Activated T-helper 17 cell treated with anti-CD3 and anti-CD28 coated beads, Interleukin-2, amount 50 U/mL, for 72 hours (primary cell): Measurements from ENCODE around the gene CNTROB. TPM values are rescaled to one million over a fixed set of nuclear protein-coding genes. Genes with fewer than 3 reads are reported as not detected.
A peak's percentile ranks its signal among the peaks of the same experiment; 100 is the strongest.

Source experiments
- ATAC-seq: fragments of 150-1000 bp; cut with Tn5 transposase; replicated peaks from 2 replicates; pipeline ENCODE4 v1.10.0; 2021; ENCODE audit warnings: mild to moderate bottlenecking, moderate library complexity
- H3K27ac Mint-ChIP-seq: one replicate; pipeline ENCODE4 v1.8.0; 2022; ENCODE audit warnings: mixed read lengths
- H3K27me3 Mint-ChIP-seq: one replicate; pipeline ENCODE4 v1.8.0; 2022; ENCODE audit warnings: mixed read lengths
- H3K36me3 Mint-ChIP-seq: one replicate; pipeline ENCODE4 v1.8.0; 2022; ENCODE audit warnings: low read depth, mild to moderate bottlenecking, mixed read lengths
- H3K4me1 Mint-ChIP-seq: one replicate; pipeline ENCODE4 v1.8.0; 2022; ENCODE audit warnings: mixed read lengths
- H3K4me3 Mint-ChIP-seq: one replicate; pipeline ENCODE4 v1.8.0; 2022; ENCODE audit warnings: mild to moderate bottlenecking, mixed read lengths
- H3K9me3 Mint-ChIP-seq: one replicate; pipeline ENCODE4 v1.8.0; 2022; ENCODE audit warnings: mixed read lengths
- total RNA-seq, 2 donors: library from RNA; stranded (reverse); gene quantifications; one replicate each; pipeline ENCODE4 v1.2.3, GENCODE V29; 2022

The CNTROB gene
- total RNA-seq, 2 donors from 2014 or later = 74.0 to 152 TPM

GRCh38 chr17:7922269-7922844 lies 9.6 kb upstream of the CNTROB start:
- H3K4me1 Mint-ChIP-seq = peaks cover 11% of the 10 kb centered on the region
- H3K9me3 Mint-ChIP-seq = no peaks in the 10 kb centered on the region
- no peaks in the 10 kb centered on the region for H3K27me3 Mint-ChIP-seq
- peak overlapping the region; percentile 83 for H3K27ac Mint-ChIP-seq
- peak; percentile 43 for ATAC-seq
- H3K36me3 Mint-ChIP-seq = no peaks in the 10 kb centered on the region
- peak overlapping the region; percentile 83 for H3K4me3 Mint-ChIP-seq

- ATAC-seq = peak; percentile 95
- Mint-ChIP-seq H3K27ac (peak overlapping the region; percentile 83), H3K9me3 (no peaks in the 10 kb centered on the region), H3K4me1 (peaks cover 11% of the 10 kb centered on the region), H3K4me3 (peak overlapping the region; percentile 83), H3K27me3 (no peaks in the 10 kb centered on the region), H3K36me3 (no peaks in the 10 kb centered on the region)
Measured at GRCh38 chr17:7922845-7923628, 9.0 kb upstream of the CNTROB start.

GRCh38 chr17:7927596-7927995 lies 4.4 kb upstream of the CNTROB start:
- Mint-ChIP-seq H3K9me3 (no peaks in the 10 kb centered on the region), H3K27ac (no peak overlapping the region), H3K4me1 (peaks cover 8% of the 10 kb centered on the region), H3K36me3 (peaks cover 25% of the 10 kb centered on the region), H3K27me3 (no peaks in the 10 kb centered on the region), H3K4me3 (no peak overlapping the region)
- no peak for ATAC-seq

GRCh38 chr17:7929158-7930023 lies 2.6 kb upstream of the CNTROB start, which contains the start of gene KCNAB3:
Gene KCNAB3, minus strand, starts transcription at chr17:7929856. Its CDS starts 421 bp downstream, at chr17:7929435.
- Mint-ChIP-seq H3K36me3 (peaks cover 42% of the 10 kb centered on the region), H3K27ac (peak within 1 kb of the TSS; percentile 97), H3K27me3 (no peaks in the 10 kb centered on the region), H3K9me3 (no peaks in the 10 kb centered on the region), H3K4me3 (peak within 1 kb of the TSS; percentile 95), H3K4me1 (peaks cover 17% of the 10 kb centered on the region)
- peak; percentile 20 for ATAC-seq

GRCh38 chr17:7930841-7931631 lies 970 bp upstream of the CNTROB start:
- H3K4me1 Mint-ChIP-seq = peaks cover 23% of the 10 kb centered on the region
- H3K9me3 Mint-ChIP-seq = no peaks in the 10 kb centered on the region
- peak overlapping the region; percentile 97 for H3K27ac Mint-ChIP-seq
- H3K27me3 Mint-ChIP-seq = no peaks in the 10 kb centered on the region
- peaks cover 59% of the 10 kb centered on the region for H3K36me3 Mint-ChIP-seq
- peak overlapping the region; percentile 95 for H3K4me3 Mint-ChIP-seq
- ATAC-seq = no peak

GRCh38 chr17:7932483-7932891 lies 481 bp downstream of the CNTROB start:
- Mint-ChIP-seq H3K4me3 (peak overlapping the region; percentile 95), H3K9me3 (no peaks in the 10 kb centered on the region), H3K27ac (peak overlapping the region; percentile 97), H3K4me1 (peaks cover 28% of the 10 kb centered on the region), H3K27me3 (no peaks in the 10 kb centered on the region), H3K36me3 (peaks cover 73% of the 10 kb centered on the region)
- ATAC-seq = peak; percentile 41

- no peak for ATAC-seq
- Mint-ChIP-seq H3K27ac (peak overlapping the region; percentile 97), H3K4me1 (peaks cover 28% of the 10 kb centered on the region), H3K36me3 (peaks cover 78% of the 10 kb centered on the region), H3K27me3 (no peaks in the 10 kb centered on the region), H3K4me3 (peak overlapping the region; percentile 95), H3K9me3 (no peaks in the 10 kb centered on the region)
Measured at GRCh38 chr17:7932949-7933348, 943 bp downstream of the CNTROB start.

GRCh38 chr17:7935859-7936258 lies 3.9 kb downstream of the CNTROB start:
- H3K4me1 Mint-ChIP-seq = peaks cover 28% of the 10 kb centered on the region
- H3K27me3 Mint-ChIP-seq = no peaks in the 10 kb centered on the region
- H3K27ac Mint-ChIP-seq = peak overlapping the region; percentile 46
- no peaks in the 10 kb centered on the region for H3K9me3 Mint-ChIP-seq
- no peak for ATAC-seq
- peaks cover 97% of the 10 kb centered on the region for H3K36me3 Mint-ChIP-seq
- H3K4me3 Mint-ChIP-seq = peak overlapping the region; percentile 10

- Mint-ChIP-seq H3K4me3 (no peak overlapping the region), H3K4me1 (peaks cover 6% of the 10 kb centered on the region), H3K9me3 (no peaks in the 10 kb centered on the region), H3K27me3 (no peaks in the 10 kb centered on the region), H3K27ac (peak overlapping the region; percentile 1), H3K36me3 (peaks cover 100% of the 10 kb centered on the region)
- ATAC-seq = no peak
Measured at GRCh38 chr17:7940034-7940433, 8.0 kb downstream of the CNTROB start.

- ATAC-seq = no peak
- H3K27ac Mint-ChIP-seq = no peak overlapping the region
- no peaks in the 10 kb centered on the region for H3K9me3 Mint-ChIP-seq
- no peak overlapping the region for H3K4me3 Mint-ChIP-seq
- peaks cover 100% of the 10 kb centered on the region for H3K36me3 Mint-ChIP-seq
- H3K4me1 Mint-ChIP-seq = peaks cover 6% of the 10 kb centered on the region
- no peaks in the 10 kb centered on the region for H3K27me3 Mint-ChIP-seq
Measured at GRCh38 chr17:7940743-7941142, 8.7 kb downstream of the CNTROB start.

- Mint-ChIP-seq H3K4me3 (no peak overlapping the region), H3K27me3 (no peaks in the 10 kb centered on the region), H3K27ac (no peak overlapping the region), H3K4me1 (no peaks in the 10 kb centered on the region), H3K36me3 (peaks cover 100% of the 10 kb centered on the region), H3K9me3 (no peaks in the 10 kb centered on the region)
- no peak for ATAC-seq
Measured at GRCh38 chr17:7943291-7943690, 11.3 kb downstream of the CNTROB start.

- Mint-ChIP-seq H3K27ac (no peak overlapping the region), H3K27me3 (no peaks in the 10 kb centered on the region), H3K4me1 (no peaks in the 10 kb centered on the region), H3K9me3 (no peaks in the 10 kb centered on the region), H3K4me3 (no peak overlapping the region), H3K36me3 (peaks cover 100% of the 10 kb centered on the region)
- ATAC-seq = no peak
Measured at GRCh38 chr17:7944326-7944725, 12.3 kb downstream of the CNTROB start.

- ATAC-seq = no peak
- Mint-ChIP-seq H3K4me3 (no peak overlapping the region), H3K9me3 (no peaks in the 10 kb centered on the region), H3K4me1 (no peaks in the 10 kb centered on the region), H3K27ac (no peak overlapping the region), H3K36me3 (peaks cover 98% of the 10 kb centered on the region), H3K27me3 (no peaks in the 10 kb centered on the region)
Measured at GRCh38 chr17:7945651-7946050, 13.6 kb downstream of the CNTROB start.

- peaks cover 93% of the 10 kb centered on the region for H3K36me3 Mint-ChIP-seq
- peaks cover 3% of the 10 kb centered on the region for H3K4me1 Mint-ChIP-seq
- no peaks in the 10 kb centered on the region for H3K27me3 Mint-ChIP-seq
- ATAC-seq = no peak
- H3K4me3 Mint-ChIP-seq = no peak overlapping the region
- no peaks in the 10 kb centered on the region for H3K9me3 Mint-ChIP-seq
- H3K27ac Mint-ChIP-seq = peak overlapping the region; percentile 52
Measured at GRCh38 chr17:7946441-7946840, 14.4 kb downstream of the CNTROB start.
